RWPE2 (cell line): ENCODE data around the gene SLC7A9.

Experiments
- ATAC-seq: fragments of 200-7000 bp; cut with Tn5 transposase; 3 replicates; pipeline ENCODE4 v1.9.1; 2021; ENCODE audit warnings: low read depth
- DNase-seq: peaks from one replicate; pipeline ENCODE4 v3.0.0-alpha.2; 2020; ENCODE audit warnings: low spot score
- H3K27ac ChIP-seq: fragments of 450-650 bp; 2 replicates; pipeline ENCODE4 v1.5.1; 2017; ENCODE audit warnings: mild to moderate bottlenecking; ENCODE audit not compliant: poor library complexity, severe bottlenecking
- H3K27me3 ChIP-seq: fragments of 250-450 bp; sonication (Bioruptor Pico); 2 replicates; pipeline ENCODE4 v1.5.1; 2021; ENCODE audit warnings: mild to moderate bottlenecking, moderate library complexity; ENCODE audit not compliant: insufficient read depth, poor library complexity, severe bottlenecking
- H3K36me3 ChIP-seq: fragments of 250-450 bp; sonication (Bioruptor Pico); 2 replicates; pipeline ENCODE4 v1.5.1; 2020; ENCODE audit warnings: low read depth, mild to moderate bottlenecking, moderate library complexity
- H3K4me1 ChIP-seq: fragments of 250-450 bp; sonication (Bioruptor Pico); 2 replicates; pipeline ENCODE4 v1.5.1; 2021; ENCODE audit warnings: mild to moderate bottlenecking, moderate library complexity; ENCODE audit not compliant: insufficient read depth, poor library complexity, severe bottlenecking
- H3K4me3 ChIP-seq: fragments of 250-450 bp; sonication (Bioruptor Pico); 2 replicates; pipeline ENCODE4 v1.5.1; 2021; ENCODE audit warnings: mild to moderate bottlenecking, moderate library complexity; ENCODE audit not compliant: severe bottlenecking
- H3K9me3 ChIP-seq: fragments of 250-450 bp; sonication (Bioruptor Pico); 2 replicates; pipeline ENCODE4 v1.5.1; 2021; ENCODE audit warnings: mild to moderate bottlenecking, moderate library complexity; ENCODE audit not compliant: severe bottlenecking
- TF ChIP-seq, protein P1 (sequence below): fragments of 450-650 bp; IDR thresholded peaks from one replicate; pipeline ENCODE4 v1.5.1; 2017; ENCODE audit warnings: mild to moderate bottlenecking, moderate library complexity; ENCODE audit not compliant: poor library complexity, severe bottlenecking

SLC7A9 gene

GRCh38 chr19:32819419-32820400, 49.9 kb downstream of the SLC7A9 start:
- no peaks in the 10 kb centered on the region for H3K27me3 ChIP-seq
- H3K36me3 ChIP-seq: no peaks in the 10 kb centered on the region
- H3K9me3 ChIP-seq: no peaks in the 10 kb centered on the region
- TF ChIP-seq, protein P1, sequence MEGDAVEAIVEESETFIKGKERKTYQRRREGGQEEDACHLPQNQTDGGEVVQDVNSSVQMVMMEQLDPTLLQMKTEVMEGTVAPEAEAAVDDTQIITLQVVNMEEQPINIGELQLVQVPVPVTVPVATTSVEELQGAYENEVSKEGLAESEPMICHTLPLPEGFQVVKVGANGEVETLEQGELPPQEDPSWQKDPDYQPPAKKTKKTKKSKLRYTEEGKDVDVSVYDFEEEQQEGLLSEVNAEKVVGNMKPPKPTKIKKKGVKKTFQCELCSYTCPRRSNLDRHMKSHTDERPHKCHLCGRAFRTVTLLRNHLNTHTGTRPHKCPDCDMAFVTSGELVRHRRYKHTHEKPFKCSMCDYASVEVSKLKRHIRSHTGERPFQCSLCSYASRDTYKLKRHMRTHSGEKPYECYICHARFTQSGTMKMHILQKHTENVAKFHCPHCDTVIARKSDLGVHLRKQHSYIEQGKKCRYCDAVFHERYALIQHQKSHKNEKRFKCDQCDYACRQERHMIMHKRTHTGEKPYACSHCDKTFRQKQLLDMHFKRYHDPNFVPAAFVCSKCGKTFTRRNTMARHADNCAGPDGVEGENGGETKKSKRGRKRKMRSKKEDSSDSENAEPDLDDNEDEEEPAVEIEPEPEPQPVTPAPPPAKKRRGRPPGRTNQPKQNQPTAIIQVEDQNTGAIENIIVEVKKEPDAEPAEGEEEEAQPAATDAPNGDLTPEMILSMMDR: no peak
- no peak overlapping the region for H3K4me3 ChIP-seq
- H3K27ac ChIP-seq: no peak overlapping the region
- ATAC-seq: no peak
- DNase-seq: no peak
- H3K4me1 ChIP-seq: no peaks in the 10 kb centered on the region

- TF ChIP-seq, protein P1: no peak
- no peak overlapping the region for H3K27ac ChIP-seq
- H3K9me3 ChIP-seq: no peaks in the 10 kb centered on the region
- DNase-seq: no peak
- no peaks in the 10 kb centered on the region for H3K36me3 ChIP-seq
- no peaks in the 10 kb centered on the region for H3K4me1 ChIP-seq
- ATAC-seq: no peak
- no peaks in the 10 kb centered on the region for H3K27me3 ChIP-seq
- no peak overlapping the region for H3K4me3 ChIP-seq
Measured at GRCh38 chr19:32818536-32818935, 51.0 kb downstream of the SLC7A9 start.

DNA sequence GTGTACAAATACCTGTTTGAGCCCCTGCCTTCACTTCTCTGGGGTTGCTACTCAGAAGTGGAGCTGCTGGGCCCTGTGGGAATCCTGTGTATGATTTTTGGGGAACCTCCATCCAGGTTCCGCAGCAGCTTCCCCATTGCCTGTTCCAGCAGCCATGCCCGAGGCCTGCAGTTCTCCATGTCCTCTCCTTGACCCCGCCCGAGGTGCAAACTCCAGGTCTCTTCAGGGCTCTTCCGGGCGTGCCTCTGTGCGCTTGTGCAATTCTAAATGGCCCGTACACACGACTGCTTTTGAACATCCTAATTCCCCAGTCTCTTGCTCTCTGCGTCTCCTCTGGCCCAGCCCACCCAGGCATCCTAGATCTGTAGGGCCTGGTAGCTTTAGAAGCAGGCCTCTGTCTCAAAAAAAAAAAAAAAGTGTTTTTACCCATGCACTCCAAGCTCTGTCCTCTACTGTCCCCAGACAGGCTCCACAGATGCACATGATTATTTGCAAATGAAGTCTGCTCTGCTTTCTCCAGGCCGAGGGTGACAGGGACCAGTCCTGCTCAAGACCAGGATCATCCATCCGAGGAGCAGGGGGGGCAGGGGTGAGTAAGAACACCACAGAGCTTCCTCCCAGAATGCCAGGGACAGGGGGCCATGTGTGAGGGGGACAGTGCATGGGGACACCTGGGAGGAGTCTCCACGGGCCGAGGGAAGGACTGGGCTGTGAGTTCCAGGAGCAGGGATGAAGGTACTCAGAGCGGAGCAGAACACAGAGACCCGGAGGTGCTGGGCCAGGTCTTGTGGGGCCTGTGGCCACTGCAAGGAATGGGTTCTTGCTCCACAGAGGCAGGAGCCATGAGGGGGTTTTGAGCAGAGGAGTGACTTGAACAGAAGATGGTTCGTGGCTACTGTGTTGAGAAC, 51.7 kb downstream of the SLC7A9 start:
- Histone ChIP-seq H3K4me3 (no peak overlapping the region), H3K4me1 (no peaks in the 10 kb centered on the region), H3K9me3 (no peaks in the 10 kb centered on the region), H3K27ac (no peak overlapping the region), H3K36me3 (no peaks in the 10 kb centered on the region), H3K27me3 (no peaks in the 10 kb centered on the region)
- DNase-seq: no peak
- TF ChIP-seq, protein P1: no peak
- no peak for ATAC-seq

DNA sequence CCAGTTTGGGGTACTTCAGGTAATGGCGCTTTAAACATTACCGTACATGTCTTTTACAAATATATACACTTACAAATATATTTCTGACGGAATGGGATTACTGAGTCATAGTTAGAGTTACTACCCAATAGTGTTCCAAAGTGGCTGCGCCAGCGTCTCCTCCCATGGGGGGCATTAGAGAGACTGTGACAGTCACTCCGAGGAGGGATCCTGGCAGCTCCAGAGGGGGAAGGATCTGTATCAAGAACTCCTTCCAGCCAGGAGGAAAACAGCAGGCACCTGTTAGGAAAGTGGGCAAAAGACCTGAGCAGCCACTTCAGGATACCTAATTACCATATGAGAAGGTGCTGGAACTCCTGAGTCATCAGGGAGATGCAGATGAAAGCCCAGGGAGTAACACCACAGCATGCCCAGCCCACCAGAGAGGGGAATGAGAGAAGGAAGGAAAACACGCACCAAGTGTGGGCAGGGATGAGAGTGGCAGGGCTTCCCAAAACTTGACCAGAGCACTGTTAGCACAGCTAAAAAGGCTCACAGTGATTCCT, 52.9 kb downstream of the SLC7A9 start:
- no peak overlapping the region for H3K27ac ChIP-seq
- ATAC-seq: no peak
- H3K9me3 ChIP-seq: no peaks in the 10 kb centered on the region
- H3K4me1 ChIP-seq: no peaks in the 10 kb centered on the region
- no peaks in the 10 kb centered on the region for H3K36me3 ChIP-seq
- DNase-seq: no peak
- no peak overlapping the region for H3K4me3 ChIP-seq
- no peaks in the 10 kb centered on the region for H3K27me3 ChIP-seq
- TF ChIP-seq, protein P1: no peak
